ENCODE data around the gene NDUFB11. TPM values are rescaled to one million over a fixed set of nuclear protein-coding genes. Genes with fewer than 3 reads are reported as not detected.

The NDUFB11 gene
- 36.4 and 91.0 TPM in 2 replicates for total RNA-seq (ENCODE audit: low replicate concordance)

DNA sequence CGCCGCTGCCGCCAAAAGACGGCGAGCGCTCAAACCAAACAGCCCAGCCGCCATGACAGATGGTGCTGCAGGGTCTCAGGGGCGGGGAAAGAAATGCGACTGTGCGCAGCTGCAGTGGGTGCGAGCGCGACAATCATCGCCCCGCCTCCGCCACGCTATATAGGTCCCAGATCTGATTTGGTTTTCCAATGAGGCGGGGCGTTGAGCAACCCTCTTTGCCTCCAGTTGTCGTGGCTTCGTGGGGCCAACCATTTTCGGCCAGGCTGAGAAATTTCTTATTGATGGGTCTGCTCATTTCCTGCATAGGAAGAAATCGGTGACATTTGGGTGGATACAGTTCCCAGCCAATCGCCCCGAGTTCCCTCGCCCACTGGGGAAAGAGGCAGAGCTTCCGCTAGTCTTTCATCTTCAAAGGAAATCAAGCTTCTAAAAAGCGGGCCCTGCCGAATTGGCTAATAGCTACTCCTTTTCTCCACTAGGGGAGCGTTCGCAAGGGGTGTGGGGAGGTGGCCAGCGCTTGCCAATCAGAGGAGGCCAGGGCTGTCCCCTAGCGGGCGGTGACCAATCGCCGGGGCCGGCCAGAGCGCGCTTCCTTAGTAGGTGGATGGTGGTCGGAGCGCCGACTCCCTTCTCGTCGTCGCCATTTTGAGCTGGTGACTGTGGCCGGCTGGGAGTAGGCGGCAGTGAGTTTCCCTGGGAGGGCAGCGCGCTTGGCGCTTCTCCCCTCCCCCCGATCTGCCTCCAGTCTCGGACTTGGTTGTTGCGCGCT lies at the start of gene NDUFB11, which contains the start of gene RBM10:
Gene NDUFB11 (minus strand): TSS at position 77 of the 769 bp plus-strand sequence. CDS start 23 bp downstream, at position 54.
Gene RBM10 (plus strand): TSS at position 596 of the 769 bp plus-strand sequence. CDS start 2,261 bp downstream, outside the sequence.

DNA sequence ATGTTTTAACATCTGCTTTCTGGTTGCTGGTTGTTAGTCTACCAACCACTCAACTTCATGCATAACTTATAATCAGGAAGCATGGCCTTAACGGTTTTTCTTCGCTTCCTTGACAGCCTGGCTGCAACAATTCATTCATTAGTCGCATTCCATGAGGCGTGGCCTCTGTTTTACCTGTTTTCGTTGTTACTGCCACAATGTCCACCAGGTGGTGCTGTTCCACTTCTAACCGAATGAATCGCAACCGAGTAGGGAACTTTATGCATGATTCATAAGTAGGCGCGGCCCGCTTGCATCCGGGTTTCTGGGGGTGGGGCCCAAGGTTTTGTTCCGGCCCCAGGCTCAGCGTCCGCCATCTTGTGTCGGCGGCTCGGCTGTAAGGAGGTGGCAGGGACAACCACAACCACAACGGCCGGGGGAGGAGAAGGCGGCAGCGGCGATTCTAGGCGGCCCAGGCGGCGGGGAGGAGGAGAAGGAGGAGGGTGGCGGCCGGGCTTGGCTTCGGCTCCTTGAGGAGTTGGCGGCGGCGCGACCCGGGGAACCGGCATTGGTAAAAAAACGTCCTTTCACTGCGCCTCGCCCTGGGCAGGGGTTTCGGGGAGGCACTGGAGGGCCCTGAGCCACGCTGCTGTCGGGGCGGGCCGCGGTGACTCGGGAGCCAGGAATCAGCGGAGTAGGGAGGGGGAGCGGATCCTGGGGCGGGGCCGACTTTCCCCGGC lies 49.1 kb upstream of the NDUFB11 start, which contains the start of gene UBA1:
Gene UBA1 (plus strand): TSS at position 355 of the 719 bp plus-strand sequence. CDS start 4,974 bp downstream, outside the sequence.

Other genes with a start within 250 kb of the NDUFB11 start
- 3.3 and 6.4 TPM in 2 replicates for gene JADE3, start 232.3 kb downstream of the NDUFB11 start, total RNA-seq (ENCODE audit: low replicate concordance)
- gene RGN, start 66.3 kb downstream of the NDUFB11 start, total RNA-seq (ENCODE audit: low replicate concordance): 1.5 and 5.6 TPM in 2 replicates
- 44.3 and 49.5 TPM in 2 replicates for gene RBM10, start 519 bp upstream of the NDUFB11 start, total RNA-seq (ENCODE audit: low replicate concordance)
- 106 and 131 TPM in 2 replicates for gene UBA1, start 49.1 kb upstream of the NDUFB11 start, total RNA-seq (ENCODE audit: low replicate concordance)
- 39.4 and 58.6 TPM in 2 replicates for gene CDK16, start 74.0 kb upstream of the NDUFB11 start, total RNA-seq (ENCODE audit: low replicate concordance)
- 43.2 and 63.9 TPM in 2 replicates for gene USP11, start 88.3 kb upstream of the NDUFB11 start, total RNA-seq (ENCODE audit: low replicate concordance)
- 0.12 TPM in 1 of 2 replicates, not detected in the other for gene ZNF157, start 225.9 kb upstream of the NDUFB11 start, total RNA-seq (ENCODE audit: low replicate concordance)